Right lobe of liver (tissue), 4 donors: ENCODE data around the gene TRNAU1AP.

Source experiments
- POLR2A ChIP-seq: fragments of 450-650 bp; IDR thresholded peaks from one replicate; pipeline ENCODE4 v1.6.1; 2017; ENCODE audit warnings: antibody characterized with exemption, mild to moderate bottlenecking
- TF ChIP-seq, protein P1 (sequence below), 4 donors: fragments of 200-600 bp in 3 of 4; fragments of 450-650 bp in 1 of 4; IDR thresholded peaks; one replicate each; pipeline versions ENCODE4 v1.5.1 to v1.8.0; 2016 to 2022; ENCODE audit warnings: antibody characterized with exemption in 4 of 4, mild to moderate bottlenecking in 2 of 4
- donor health status: DM: no; HTN: no; CAD: no.
- donor health status: DM: no; HTN: no; CAD: no.
- donor health status: DM: no; HTN: yes; CAD: no.

DNA sequence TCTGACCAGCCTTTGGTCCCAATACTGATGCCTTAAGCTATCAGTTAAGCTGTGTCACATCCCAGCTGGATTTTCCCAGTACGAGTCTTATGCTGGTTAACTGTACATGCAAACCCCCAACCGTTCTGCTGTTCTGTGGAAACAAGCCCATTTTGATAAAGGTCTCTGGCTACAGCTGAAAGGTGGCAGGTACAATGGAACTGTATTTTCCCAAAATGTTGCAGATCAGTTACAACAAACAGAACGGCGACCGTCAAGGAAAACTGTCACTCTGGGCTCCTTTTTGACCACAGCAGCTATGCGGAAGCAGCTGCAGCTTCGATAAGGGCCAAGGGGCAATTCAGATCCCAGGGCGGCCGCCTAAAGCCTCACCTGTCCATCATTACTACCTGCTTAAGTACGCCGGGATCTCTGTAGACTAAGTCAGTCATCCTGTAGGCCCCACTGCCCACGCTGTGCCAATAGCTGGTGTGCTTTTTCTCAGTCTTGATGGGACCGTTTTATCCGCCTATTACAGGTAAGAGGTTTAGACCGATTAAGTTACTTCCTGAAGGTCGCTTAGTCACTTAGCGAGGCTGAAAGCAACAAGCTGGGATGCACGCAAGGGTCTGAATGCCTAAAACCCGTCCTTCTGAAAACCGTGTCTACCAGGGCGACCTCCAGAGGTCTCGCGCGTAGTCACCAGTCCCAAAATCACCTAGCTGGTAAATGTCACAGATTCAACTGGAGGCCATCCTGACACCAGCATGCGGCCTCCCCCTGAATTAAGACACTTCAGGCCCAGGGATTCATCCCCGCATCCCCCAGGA lies 28.0 kb downstream of the TRNAU1AP start:
- TF ChIP-seq POLR2A, result no peak
- TF ChIP-seq, protein P1, sequence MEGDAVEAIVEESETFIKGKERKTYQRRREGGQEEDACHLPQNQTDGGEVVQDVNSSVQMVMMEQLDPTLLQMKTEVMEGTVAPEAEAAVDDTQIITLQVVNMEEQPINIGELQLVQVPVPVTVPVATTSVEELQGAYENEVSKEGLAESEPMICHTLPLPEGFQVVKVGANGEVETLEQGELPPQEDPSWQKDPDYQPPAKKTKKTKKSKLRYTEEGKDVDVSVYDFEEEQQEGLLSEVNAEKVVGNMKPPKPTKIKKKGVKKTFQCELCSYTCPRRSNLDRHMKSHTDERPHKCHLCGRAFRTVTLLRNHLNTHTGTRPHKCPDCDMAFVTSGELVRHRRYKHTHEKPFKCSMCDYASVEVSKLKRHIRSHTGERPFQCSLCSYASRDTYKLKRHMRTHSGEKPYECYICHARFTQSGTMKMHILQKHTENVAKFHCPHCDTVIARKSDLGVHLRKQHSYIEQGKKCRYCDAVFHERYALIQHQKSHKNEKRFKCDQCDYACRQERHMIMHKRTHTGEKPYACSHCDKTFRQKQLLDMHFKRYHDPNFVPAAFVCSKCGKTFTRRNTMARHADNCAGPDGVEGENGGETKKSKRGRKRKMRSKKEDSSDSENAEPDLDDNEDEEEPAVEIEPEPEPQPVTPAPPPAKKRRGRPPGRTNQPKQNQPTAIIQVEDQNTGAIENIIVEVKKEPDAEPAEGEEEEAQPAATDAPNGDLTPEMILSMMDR (IDR thresholded peaks at IDR 0.05), result peak in 2 of 4 donors; percentile 8 to 16
